GM12891 (cell line): ENCODE measurements around the gene UGT1A9.

Experiments used
- POLR2AphosphoS5 ChIP-seq: IDR thresholded peaks from 2 replicates; pipeline ENCODE4 v1.6.1; 2011; ENCODE audit warnings: low read depth, low read length, control low read depth
- TAF1 ChIP-seq: IDR thresholded peaks from 2 replicates; pipeline ENCODE4 v1.6.1; 2011; ENCODE audit warnings: low read depth, low read length, control low read depth

DNA sequence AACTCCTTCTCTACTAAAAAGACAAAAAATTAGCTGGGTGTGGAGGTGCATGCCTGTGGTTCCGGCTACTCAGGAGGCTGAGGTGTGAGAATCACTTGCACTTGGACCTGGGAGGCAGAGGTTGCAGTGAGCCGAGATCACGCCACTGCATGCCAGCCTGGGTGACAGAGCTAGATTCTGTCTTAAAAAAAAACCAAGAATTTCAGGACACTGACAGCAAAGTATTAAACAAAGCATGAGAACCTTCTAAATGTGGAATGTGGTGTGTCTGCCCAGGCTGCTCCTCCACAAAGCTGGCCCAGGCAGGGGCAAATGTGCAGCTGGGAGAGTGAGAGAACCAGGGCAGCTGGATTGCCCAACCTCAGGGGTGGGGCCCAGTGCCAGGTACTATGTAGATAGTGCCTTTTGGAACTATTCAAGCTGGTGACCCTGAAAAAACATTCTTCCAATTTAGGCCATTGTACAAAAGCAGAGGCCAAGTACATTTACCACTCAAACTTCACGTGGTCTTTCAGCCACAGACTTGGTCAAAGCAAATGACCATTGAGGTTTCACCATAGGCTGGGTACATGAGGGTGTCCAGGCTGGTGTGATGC is 34.3 kb downstream of the UGT1A9 start:
- TF ChIP-seq TAF1 (no peak), POLR2AphosphoS5 (no peak)
